ENCODE measurements around the gene RFX3.

RFX3 gene

GRCh38 chr9:3244963-3245653 lies 280.7 kb downstream of the RFX3 start (continued):
- no peak for TF ChIP-seq ZNF580 (tag by site-specific recombination; IDR thresholded peaks at IDR 0.05)
- TF ChIP-seq ZNF26 (tag by site-specific recombination; IDR thresholded peaks at IDR 0.05): no peak
- TF ChIP-seq OSR2 (tag by site-specific recombination; IDR thresholded peaks at IDR 0.05): no peak
- no peak for TF ChIP-seq MYNN (tag by site-specific recombination; IDR thresholded peaks at IDR 0.05; ENCODE audit: borderline replicate concordance)

- H3K4me1 ChIP-seq (ENCODE audit: control insufficient read depth, insufficient read depth, low read length): no peaks in the 10 kb centered on the region
- ChIA-PET CTCF (interaction anchor here (1.3 kb wide), 1 partner anchor 88 kb away, joined by 5 read pairs; no protein-coding TSS in a partner anchor), POLR2A (no interaction called here)
- H3K27ac ChIP-seq (ENCODE audit: extremely low read depth, low read depth, low read length): no peak overlapping the region
- H3K9me3 ChIP-seq (ENCODE audit: control insufficient read depth, insufficient read depth, low read depth, low read length): no peaks in the 10 kb centered on the region
- H3K36me3 ChIP-seq (ENCODE audit: control insufficient read depth in 2 of 2, insufficient read depth in 1 of 2, low read length in 2 of 2): peaks cover 0 to 3% of the 10 kb centered on the region in 2 experiments; a peak in 1 of 3 replicates
- H3K4me3 ChIP-seq (ENCODE audit: low read depth, low read length): no peak overlapping the region
- TF ChIP-seq ZNF555 (tag by site-specific recombination; conservative IDR thresholded peaks at IDR 0.05) (no peak), SP7 (tag by site-specific recombination; IDR thresholded peaks at IDR 0.05) (no peak), ZNF626 (tag by site-specific recombination; IDR thresholded peaks at IDR 0.05) (no peak), HOXC10 (CRISPR knock-in tag; IDR thresholded peaks at IDR 0.05) (no peak), ZNF280C (tag by site-specific recombination; IDR thresholded peaks at IDR 0.05) (no peak), ZNF529 (tag by site-specific recombination; IDR thresholded peaks at IDR 0.05; ENCODE audit: insufficient replicate concordance) (no peak), ZNF394 (tag by site-specific recombination; IDR thresholded peaks at IDR 0.05; ENCODE audit: borderline replicate concordance) (no peak), ZNF654 (tag by site-specific recombination; IDR thresholded peaks at IDR 0.05; ENCODE audit: low read depth) (no peak), ZNF792 (tag by site-specific recombination; IDR thresholded peaks at IDR 0.05) (no peak), TSHZ1 (tag by site-specific recombination; IDR thresholded peaks at IDR 0.05; ENCODE audit: borderline replicate concordance) (no peak), ZNF658 (tag by site-specific recombination; IDR thresholded peaks at IDR 0.05) (no peak), ZNF148 (tag by site-specific recombination; IDR thresholded peaks at IDR 0.05; ENCODE audit: borderline replicate concordance) (no peak), ZBTB20 (tag by site-specific recombination; IDR thresholded peaks at IDR 0.05) (no peak), ZNF518A (tag by site-specific recombination; conservative IDR thresholded peaks at IDR 0.05; ENCODE audit: low read depth) (no peak), ZNF776 (tag by site-specific recombination; IDR thresholded peaks at IDR 0.05; ENCODE audit: borderline replicate concordance) (no peak), KLF10 (tag by site-specific recombination; IDR thresholded peaks at IDR 0.05) (no peak)
These were observed 282.1 kb downstream of the RFX3 start for GRCh38 chr9:3243683-3244082.
